Neutrophil (primary cell): ENCODE measurements around the gene LKAAEAR1.

Source experiments
- H3K27ac ChIP-seq: fragments of 200-600 bp; sonication (generic); 2 replicates; pipeline ENCODE4 v1.5.1; 2016; ENCODE audit warnings: mild to moderate bottlenecking, moderate library complexity
- H3K27me3 ChIP-seq: fragments of 200-600 bp; sonication (generic); 2 replicates; pipeline ENCODE4 v1.6.0; 2016; ENCODE audit warnings: mild to moderate bottlenecking
- H3K36me3 ChIP-seq: fragments of 200-600 bp; sonication (generic); 2 replicates; pipeline ENCODE4 v1.5.1; 2017
- H3K4me1 ChIP-seq, 2 experiments: fragments of 200-600 bp in 1 of 2; sonication (generic) in 1 of 2; 1 replicate in 1 of 2; 2 replicates in 1 of 2; pipeline versions ENCODE4 v1.5.1 to v1.6.1; 2013 to 2016; ENCODE audit warnings: low read depth in 1 of 2, low read length in 1 of 2, mild to moderate bottlenecking in 1 of 2, moderate library complexity in 1 of 2; ENCODE audit not compliant: control insufficient read depth in 1 of 2, insufficient read depth in 1 of 2
- H3K4me3 ChIP-seq, 2 experiments: fragments of 200-600 bp in 1 of 2; sonication (generic) in 1 of 2; 1 replicate in 1 of 2; 2 replicates in 1 of 2; pipeline ENCODE4 v1.5.1; 2013 to 2016; ENCODE audit warnings: low read depth in 1 of 2, low read length in 1 of 2, mild to moderate bottlenecking in 1 of 2, moderate library complexity in 1 of 2
- H3K9me3 ChIP-seq: fragments of 200-600 bp; sonication (generic); 2 replicates; pipeline ENCODE4 v1.5.1; 2016
- TF ChIP-seq, protein P1 (sequence below): fragments of 200-600 bp; sonication (generic); IDR thresholded peaks from 2 replicates; pipeline ENCODE4 v1.5.1; 2016; ENCODE audit warnings: antibody characterized with exemption

Gene LKAAEAR1

DNA sequence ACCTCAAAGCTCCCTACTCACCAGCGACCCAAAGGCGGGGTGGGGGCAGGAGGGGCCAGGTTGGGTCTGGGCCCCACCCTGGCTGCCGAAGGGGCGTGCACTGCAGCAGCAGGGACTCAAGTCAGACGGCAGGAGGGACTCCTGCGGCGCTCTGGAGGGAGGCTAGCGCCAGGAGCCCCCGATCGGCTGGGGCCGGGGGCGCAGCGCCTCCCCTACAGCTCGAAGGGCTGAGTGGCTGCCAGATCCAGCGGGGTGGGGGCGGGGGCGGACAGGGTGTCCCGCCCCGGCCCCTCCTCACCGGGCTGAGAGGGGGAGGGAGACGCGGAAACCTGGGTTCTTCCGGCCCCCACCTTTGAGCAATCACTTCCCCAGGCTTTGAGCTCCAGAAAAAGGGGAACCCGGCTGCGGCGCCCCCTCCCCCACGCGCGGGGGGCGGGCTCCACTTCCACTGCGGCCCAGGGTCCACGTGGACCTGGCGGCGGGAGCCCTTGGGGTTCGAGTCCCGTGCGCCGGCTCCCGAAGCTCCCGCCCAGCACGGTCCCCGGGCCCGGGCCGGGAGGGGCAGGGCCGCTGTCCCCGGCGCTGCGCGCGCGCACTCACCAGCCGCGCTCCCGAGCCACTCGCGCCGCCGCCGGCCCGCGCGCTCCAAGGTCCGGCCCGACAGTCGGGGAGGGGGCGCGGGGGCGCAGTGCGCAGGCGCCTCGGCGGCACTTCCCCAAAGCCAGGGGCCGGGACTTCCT, 4.8 kb downstream of the LKAAEAR1 start, which contains the start of gene RGS19:
Gene RGS19 (minus strand): TSS at position 246 of the 740 bp plus-strand sequence. CDS start 2,632 bp downstream, outside the sequence.
- TF ChIP-seq, protein P1, sequence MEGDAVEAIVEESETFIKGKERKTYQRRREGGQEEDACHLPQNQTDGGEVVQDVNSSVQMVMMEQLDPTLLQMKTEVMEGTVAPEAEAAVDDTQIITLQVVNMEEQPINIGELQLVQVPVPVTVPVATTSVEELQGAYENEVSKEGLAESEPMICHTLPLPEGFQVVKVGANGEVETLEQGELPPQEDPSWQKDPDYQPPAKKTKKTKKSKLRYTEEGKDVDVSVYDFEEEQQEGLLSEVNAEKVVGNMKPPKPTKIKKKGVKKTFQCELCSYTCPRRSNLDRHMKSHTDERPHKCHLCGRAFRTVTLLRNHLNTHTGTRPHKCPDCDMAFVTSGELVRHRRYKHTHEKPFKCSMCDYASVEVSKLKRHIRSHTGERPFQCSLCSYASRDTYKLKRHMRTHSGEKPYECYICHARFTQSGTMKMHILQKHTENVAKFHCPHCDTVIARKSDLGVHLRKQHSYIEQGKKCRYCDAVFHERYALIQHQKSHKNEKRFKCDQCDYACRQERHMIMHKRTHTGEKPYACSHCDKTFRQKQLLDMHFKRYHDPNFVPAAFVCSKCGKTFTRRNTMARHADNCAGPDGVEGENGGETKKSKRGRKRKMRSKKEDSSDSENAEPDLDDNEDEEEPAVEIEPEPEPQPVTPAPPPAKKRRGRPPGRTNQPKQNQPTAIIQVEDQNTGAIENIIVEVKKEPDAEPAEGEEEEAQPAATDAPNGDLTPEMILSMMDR = no peak
- Histone ChIP-seq H3K36me3 (peaks cover 28% of the 10 kb centered on the region), H3K27me3 (peaks cover 9% of the 10 kb centered on the region), H3K9me3 (no peaks in the 10 kb centered on the region), H3K27ac (peak within 1 kb of the TSS; percentile 99), H3K4me1 (peaks cover 68 to 79% of the 10 kb centered on the region in 2 experiments), H3K4me3 (peak within 1 kb of the TSS; percentile 99 to 100)

DNA sequence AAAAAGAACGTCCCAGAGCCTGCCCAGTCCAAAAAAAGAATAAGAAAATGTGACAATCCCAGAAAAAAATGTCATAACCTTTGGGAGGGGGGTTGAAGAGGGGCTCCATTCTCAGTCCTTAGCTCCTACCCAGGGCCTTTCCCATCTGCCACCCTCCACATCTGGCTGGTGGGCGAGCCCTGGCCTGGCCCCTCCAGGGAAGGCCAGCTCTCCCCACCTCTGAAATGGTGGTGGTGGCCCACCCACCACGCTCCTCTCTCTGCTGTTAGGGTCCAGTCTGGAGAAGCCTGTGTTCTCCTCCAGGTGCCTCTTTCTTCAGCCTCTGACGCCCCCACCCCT, 5.3 kb downstream of the LKAAEAR1 start:
- Histone ChIP-seq H3K27me3 (peaks cover 4% of the 10 kb centered on the region), H3K9me3 (peaks cover under 1% of the 10 kb centered on the region), H3K4me1 (peaks cover 68 to 79% of the 10 kb centered on the region in 2 experiments), H3K27ac (peak overlapping the region; percentile 99), H3K4me3 (peak overlapping the region; percentile 99 to 100), H3K36me3 (peaks cover 34% of the 10 kb centered on the region)
- TF ChIP-seq, protein P1 = no peak

DNA sequence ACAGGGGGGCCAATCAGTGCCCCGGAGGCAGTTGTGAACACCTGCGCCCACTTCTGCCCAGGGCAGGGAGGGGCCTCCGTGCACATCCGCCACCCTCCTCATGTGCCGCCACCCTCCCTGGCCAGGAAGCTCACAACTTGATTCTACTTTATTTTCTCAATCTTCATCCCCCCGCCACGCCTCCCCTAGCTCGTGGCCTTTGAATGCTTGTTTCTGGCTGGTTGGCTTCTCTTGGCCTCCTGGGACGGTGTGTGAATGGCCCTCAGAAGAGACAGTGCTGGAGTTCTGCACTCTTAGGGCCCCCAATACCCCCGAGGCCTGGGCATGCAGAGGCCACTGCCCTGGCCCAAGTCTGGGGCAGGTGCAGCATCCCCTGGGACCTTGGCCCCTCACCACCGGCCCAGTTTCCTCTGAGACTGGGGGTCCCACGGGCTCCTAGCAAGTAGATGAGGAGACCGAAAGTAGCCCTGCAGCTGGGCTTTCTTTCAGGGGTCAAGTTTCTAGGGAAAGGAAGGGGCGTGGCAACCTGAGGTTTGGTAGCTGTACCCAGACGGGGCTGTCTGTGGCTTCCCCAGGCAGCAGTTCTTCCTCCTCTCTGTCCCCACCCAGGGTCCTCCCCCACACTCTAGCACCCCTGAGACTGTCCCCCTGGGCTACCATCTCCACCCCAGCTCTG, 6.2 kb downstream of the LKAAEAR1 start:
- H3K9me3 ChIP-seq = peaks cover 5% of the 10 kb centered on the region
- H3K27me3 ChIP-seq = no peaks in the 10 kb centered on the region
- peaks cover 42% of the 10 kb centered on the region for H3K36me3 ChIP-seq
- H3K4me3 ChIP-seq = peak overlapping the region; percentile 99 to 100
- H3K27ac ChIP-seq = peak overlapping the region; percentile 99
- TF ChIP-seq, protein P1 = no peak
- peaks cover 68 to 74% of the 10 kb centered on the region in 2 experiments for H3K4me1 ChIP-seq

DNA sequence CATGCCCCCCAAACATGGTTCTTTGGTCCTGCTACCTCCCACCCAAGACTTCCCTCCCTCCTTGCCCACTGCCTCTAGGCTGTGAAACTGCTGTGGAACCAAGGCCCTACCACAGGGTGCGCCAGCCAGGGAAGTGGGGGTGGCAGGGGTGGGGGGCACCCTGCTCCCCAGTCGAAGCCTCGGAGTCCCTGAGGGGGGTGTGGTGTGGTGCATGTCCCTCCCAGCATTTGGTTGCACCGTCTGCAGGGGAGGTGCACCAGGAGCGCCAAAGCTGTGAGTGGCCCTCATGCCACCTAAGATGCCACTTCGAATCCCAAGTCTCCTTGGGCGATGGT, 6.7 kb downstream of the LKAAEAR1 start:
- TF ChIP-seq, protein P1 = no peak
- Histone ChIP-seq H3K27ac (peak overlapping the region; percentile 99), H3K4me3 (peak overlapping the region; percentile 99 to 100), H3K27me3 (no peaks in the 10 kb centered on the region), H3K9me3 (peaks cover 5% of the 10 kb centered on the region), H3K36me3 (peaks cover 47% of the 10 kb centered on the region), H3K4me1 (peaks cover 66 to 72% of the 10 kb centered on the region in 2 experiments)

DNA sequence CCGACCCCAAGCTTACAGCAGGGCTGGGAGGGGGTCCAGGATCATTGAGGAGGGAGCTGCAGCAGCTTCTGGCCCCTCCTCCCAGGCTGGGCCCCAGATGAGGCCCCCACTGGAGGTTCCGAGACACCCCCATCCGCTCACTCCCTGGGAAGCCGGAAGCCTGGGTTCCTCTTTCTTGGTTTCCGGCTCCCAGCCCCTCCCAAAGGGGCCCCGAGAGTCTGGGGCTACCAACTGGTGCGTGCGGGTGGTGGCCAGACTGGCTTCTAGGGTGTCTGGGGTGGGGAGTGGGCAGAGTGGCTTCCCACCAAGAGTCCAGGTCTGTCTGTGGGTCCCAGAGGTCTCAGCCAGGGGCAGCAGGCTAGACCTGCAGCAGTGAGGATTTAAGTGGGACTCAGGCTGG, 7.1 kb downstream of the LKAAEAR1 start:
- no peaks in the 10 kb centered on the region for H3K27me3 ChIP-seq
- H3K4me3 ChIP-seq = peak overlapping the region; percentile 99 to 100
- H3K4me1 ChIP-seq = peaks cover 66 to 71% of the 10 kb centered on the region in 2 experiments
- peak overlapping the region; percentile 99 for H3K27ac ChIP-seq
- H3K36me3 ChIP-seq = peaks cover 52% of the 10 kb centered on the region
- peaks cover 5% of the 10 kb centered on the region for H3K9me3 ChIP-seq
- TF ChIP-seq, protein P1 = no peak
